ENCODE data around the gene SFMBT2. TPM values are rescaled to one million over a fixed set of nuclear protein-coding genes. Genes with fewer than 3 reads are reported as not detected.

The SFMBT2 gene
- total and polyA plus RNA-seq, 4 donors: 2.9 to 11.0 (median 6.5) TPM

DNA sequence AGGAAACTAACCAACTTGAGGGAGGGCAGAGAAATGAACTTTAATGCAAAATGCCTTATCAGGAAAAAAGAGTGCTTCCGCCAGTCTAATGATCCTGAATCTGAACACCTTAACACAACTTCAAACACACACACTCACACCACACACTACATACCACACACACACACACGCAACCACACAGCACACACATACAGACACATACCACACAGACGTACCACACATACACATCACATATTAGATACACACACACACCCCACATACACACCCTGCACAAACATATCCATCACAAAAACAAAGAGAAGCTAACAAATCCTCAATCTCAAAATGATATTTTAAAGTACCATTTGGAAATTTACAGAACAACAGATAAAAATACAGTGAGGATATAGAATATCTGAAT is 175.5 kb downstream of the SFMBT2 start:
- peaks cover 0 to 5% (median 2%) of the 10 kb centered on the region in 4 donors for H3K9me3 ChIP-seq (ENCODE audit: control insufficient read depth in 4 of 4, insufficient read depth in 3 of 4, low read length in 3 of 4)
- H3K36me3 ChIP-seq (ENCODE audit: control insufficient read depth in 4 of 4, insufficient read depth in 4 of 4, low read length in 4 of 4): peaks cover 0 to 5% (median 0%) of the 10 kb centered on the region in 4 donors
- WGBS, 2 donors: 94% methylated on average over 3 of the region's 3 CpGs
- no peak overlapping the region for H3K27ac ChIP-seq (ENCODE audit: low read depth in 1 of 2, low read length in 1 of 2)
- ATAC-seq (ENCODE audit: insufficient read depth, low FRiP score) (no peak), DNase-seq (no peak)
- peaks cover 0 to 6% (median 3%) of the 10 kb centered on the region in 3 donors for H3K27me3 ChIP-seq (ENCODE audit: control insufficient read depth in 3 of 3, insufficient read depth in 3 of 3, low read length in 2 of 3)
- H3K4me1 ChIP-seq (ENCODE audit: control insufficient read depth in 5 of 5, insufficient read depth in 5 of 5, low read length in 5 of 5): peaks cover 0 to 12% (median 3%) of the 10 kb centered on the region in 5 donors
- TF ChIP-seq, protein P1, sequence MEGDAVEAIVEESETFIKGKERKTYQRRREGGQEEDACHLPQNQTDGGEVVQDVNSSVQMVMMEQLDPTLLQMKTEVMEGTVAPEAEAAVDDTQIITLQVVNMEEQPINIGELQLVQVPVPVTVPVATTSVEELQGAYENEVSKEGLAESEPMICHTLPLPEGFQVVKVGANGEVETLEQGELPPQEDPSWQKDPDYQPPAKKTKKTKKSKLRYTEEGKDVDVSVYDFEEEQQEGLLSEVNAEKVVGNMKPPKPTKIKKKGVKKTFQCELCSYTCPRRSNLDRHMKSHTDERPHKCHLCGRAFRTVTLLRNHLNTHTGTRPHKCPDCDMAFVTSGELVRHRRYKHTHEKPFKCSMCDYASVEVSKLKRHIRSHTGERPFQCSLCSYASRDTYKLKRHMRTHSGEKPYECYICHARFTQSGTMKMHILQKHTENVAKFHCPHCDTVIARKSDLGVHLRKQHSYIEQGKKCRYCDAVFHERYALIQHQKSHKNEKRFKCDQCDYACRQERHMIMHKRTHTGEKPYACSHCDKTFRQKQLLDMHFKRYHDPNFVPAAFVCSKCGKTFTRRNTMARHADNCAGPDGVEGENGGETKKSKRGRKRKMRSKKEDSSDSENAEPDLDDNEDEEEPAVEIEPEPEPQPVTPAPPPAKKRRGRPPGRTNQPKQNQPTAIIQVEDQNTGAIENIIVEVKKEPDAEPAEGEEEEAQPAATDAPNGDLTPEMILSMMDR (IDR thresholded peaks at IDR 0.05; ENCODE audit: control extremely low read depth, extremely low read depth): no peak
- no peak overlapping the region for H3K4me3 ChIP-seq
- no peak overlapping the region for H3K9ac ChIP-seq (ENCODE audit: insufficient read depth in 1 of 2, low read length in 2 of 2)

DNA sequence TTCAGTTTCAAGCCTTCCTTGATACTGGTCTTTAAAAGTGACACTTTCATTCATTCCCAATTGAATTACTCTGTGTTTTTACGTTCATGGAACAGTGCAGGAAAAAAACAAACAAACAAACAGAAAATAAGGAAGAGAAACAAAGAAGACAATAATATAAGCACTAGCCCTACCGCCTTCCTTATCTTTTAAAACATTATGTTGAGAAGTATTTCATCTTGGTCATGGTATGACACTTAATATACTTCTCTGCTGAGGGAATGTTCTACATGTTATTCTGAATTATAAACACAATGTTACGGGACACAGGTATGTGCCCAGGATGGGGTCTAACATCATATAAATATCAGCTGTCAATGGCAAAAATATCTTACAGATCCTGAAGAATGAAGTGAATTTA is 176.7 kb downstream of the SFMBT2 start:
- Histone ChIP-seq H3K4me1 (ENCODE audit: control insufficient read depth in 5 of 5, insufficient read depth in 5 of 5, low read length in 5 of 5) (peaks cover 0 to 12% (median 3%) of the 10 kb centered on the region in 5 donors), H3K27ac (ENCODE audit: low read depth in 1 of 2, low read length in 1 of 2) (no peak overlapping the region), H3K4me3 (no peak overlapping the region), H3K27me3 (ENCODE audit: control insufficient read depth in 3 of 3, insufficient read depth in 3 of 3, low read length in 2 of 3) (peaks cover 0 to 6% (median 3%) of the 10 kb centered on the region in 3 donors), H3K9me3 (ENCODE audit: control insufficient read depth in 4 of 4, insufficient read depth in 3 of 4, low read length in 3 of 4) (peaks cover 0 to 5% (median 2%) of the 10 kb centered on the region in 4 donors), H3K36me3 (ENCODE audit: control insufficient read depth in 4 of 4, insufficient read depth in 4 of 4, low read length in 4 of 4) (peaks cover 0 to 2% (median 0%) of the 10 kb centered on the region in 4 donors), H3K9ac (ENCODE audit: insufficient read depth in 1 of 2, low read length in 2 of 2) (no peak overlapping the region)
- DNase-seq (no peak), ATAC-seq (ENCODE audit: insufficient read depth, low FRiP score) (no peak)
- WGBS, 2 donors: 81 to 85% methylated on average over 3 of the region's 3 CpGs
- TF ChIP-seq, protein P1 (IDR thresholded peaks at IDR 0.05; ENCODE audit: control extremely low read depth, extremely low read depth): no peak

DNA sequence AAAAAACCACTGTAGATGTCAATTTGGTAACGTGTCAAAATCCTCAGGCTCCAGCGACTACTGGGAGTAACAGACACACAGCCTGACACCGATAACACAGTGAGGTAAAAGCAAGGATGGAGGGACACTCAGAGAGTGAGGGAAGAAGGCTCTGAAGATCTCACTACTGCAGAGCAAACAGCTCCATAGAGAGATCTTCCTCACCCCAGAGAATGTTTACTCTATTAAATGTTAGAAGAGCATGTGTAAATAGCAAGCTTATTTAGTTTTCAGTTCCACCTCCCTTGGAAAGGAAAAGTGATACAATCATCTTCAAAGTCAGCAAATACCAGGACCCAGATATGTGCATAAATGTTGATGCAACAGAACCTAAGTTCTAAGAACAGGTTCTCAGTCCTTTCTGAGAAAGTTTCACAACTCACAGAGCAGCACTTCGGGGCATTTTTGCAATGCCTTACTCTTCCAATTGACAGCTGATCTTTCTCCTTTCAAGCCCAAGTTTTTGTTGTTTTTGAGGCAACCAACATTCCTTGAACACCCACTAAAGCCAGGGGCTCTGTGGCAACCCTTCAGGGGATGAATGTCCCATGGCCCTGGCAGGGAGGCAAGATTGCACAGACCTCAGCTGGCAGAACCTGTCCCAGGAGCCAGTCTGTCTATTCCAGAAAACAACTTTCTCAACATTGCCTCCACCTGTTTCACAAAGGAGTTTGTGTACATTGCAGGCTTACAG is 177.4 kb downstream of the SFMBT2 start:
- Histone ChIP-seq H3K9me3 (ENCODE audit: control insufficient read depth in 4 of 4, insufficient read depth in 3 of 4, low read length in 3 of 4) (peaks cover 0 to 5% (median 2%) of the 10 kb centered on the region in 4 donors), H3K4me1 (ENCODE audit: control insufficient read depth in 5 of 5, insufficient read depth in 5 of 5, low read length in 5 of 5) (peaks cover 0 to 12% (median 3%) of the 10 kb centered on the region in 5 donors), H3K9ac (ENCODE audit: insufficient read depth in 1 of 2, low read length in 2 of 2) (no peak overlapping the region), H3K27me3 (ENCODE audit: control insufficient read depth in 3 of 3, insufficient read depth in 3 of 3, low read length in 2 of 3) (peaks cover 0 to 6% (median 3%) of the 10 kb centered on the region in 3 donors), H3K27ac (ENCODE audit: low read depth in 1 of 2, low read length in 1 of 2) (no peak overlapping the region), H3K36me3 (ENCODE audit: control insufficient read depth in 4 of 4, insufficient read depth in 4 of 4, low read length in 4 of 4) (no peaks in the 10 kb centered on the region), H3K4me3 (no peak overlapping the region)
- ATAC-seq (ENCODE audit: insufficient read depth, low FRiP score) (peak; percentile 19), DNase-seq (no peak)
- TF ChIP-seq, protein P1 (IDR thresholded peaks at IDR 0.05; ENCODE audit: control extremely low read depth, extremely low read depth): no peak
- 66 to 75% methylated on average over 4 of the region's 4 CpGs for WGBS, 2 donors

Data from lung (tissue), 12 donors.